Left ventricle myocardium superior (tissue), 1 donor: ENCODE measurements around the gene CFLAR. TPM values are rescaled to one million over a fixed set of nuclear protein-coding genes. Genes with fewer than 3 reads are reported as not detected.
"Not testable (repeated sequence)": the region's sequence is repeated elsewhere in the genome, so short reads cannot be mapped to it uniquely, and the experiment has no call there.

ENCODE experiments used
- ATAC-seq: fragments of 200-7000 bp; cut with Tn5 transposase; one replicate; pipeline ENCODE4 v1.9.1; 2020; ENCODE audit warnings: mild to moderate bottlenecking, moderate library complexity
- DNase-seq: peaks from one replicate; pipeline ENCODE4 v3.0.0-alpha.2; 2020
- intact Hi-C: fragments of 100-400 bp; cut with micrococcal nuclease; formaldehyde crosslinking; loops from one replicate; pipeline ENCODE4 v1.11.0; 2022
- total RNA-seq: library from RNA; stranded (reverse); fragmentation: NEBNext Ultra II Directional; extraction: Animal tissue kit (Norgen Biotek cat#: 25700); gene quantifications from one replicate; pipeline ENCODE4 v1.2.1, GENCODE V29; 2021
- donor health status: DM: no; HTN: yes; CAD: no; lungs with severe emphysema.

CFLAR gene
- total RNA-seq, 1 donor from 2014 or later: 252 TPM

- intact Hi-C loops: loop anchor here (10.0 kb wide), 1 partner anchor 54 kb away; the partner anchor contains the start of gene CFLAR
- DNase-seq, ATAC-seq: not testable (repeated sequence)
These were observed 52.5 kb downstream of the CFLAR start for GRCh38 chr2:201168496-201168895.

- ATAC-seq (peak; percentile 13), DNase-seq (no peak)
- intact Hi-C loops: no loop called here
These were observed 55.4 kb downstream of the CFLAR start for GRCh38 chr2:201171259-201171814.

- ATAC-seq (no peak), DNase-seq (no peak)
- intact Hi-C loops: no loop called here
These were observed 56.3 kb downstream of the CFLAR start for GRCh38 chr2:201172279-201172678.

DNA sequence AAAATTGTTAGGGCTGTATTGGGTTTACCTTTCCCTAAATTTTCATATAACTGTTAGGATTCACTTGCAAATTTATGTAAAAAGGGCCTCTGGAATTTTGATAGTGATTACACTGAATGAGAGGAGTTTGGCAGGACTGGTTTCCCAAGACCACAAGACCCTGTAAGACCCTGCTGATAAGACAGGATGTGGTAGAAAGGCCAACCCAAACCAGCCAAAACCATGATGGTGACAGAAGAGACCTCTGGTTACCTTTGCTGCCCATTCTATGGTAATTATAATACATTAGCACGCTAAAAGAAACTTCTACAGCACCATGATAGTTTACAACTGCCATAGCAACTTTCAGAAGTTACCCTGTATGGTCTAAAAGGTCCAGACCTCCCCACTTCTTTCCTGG, 58.7 kb downstream of the CFLAR start:
- no peak for DNase-seq
- intact Hi-C loops: loop anchor here (5.0 kb wide), 1 partner anchor 267 kb away; no protein-coding TSS in a partner anchor
- ATAC-seq: no peak

GRCh38 chr2:201176081-201176481, 60.1 kb downstream of the CFLAR start:
- no peak for DNase-seq

DNA sequence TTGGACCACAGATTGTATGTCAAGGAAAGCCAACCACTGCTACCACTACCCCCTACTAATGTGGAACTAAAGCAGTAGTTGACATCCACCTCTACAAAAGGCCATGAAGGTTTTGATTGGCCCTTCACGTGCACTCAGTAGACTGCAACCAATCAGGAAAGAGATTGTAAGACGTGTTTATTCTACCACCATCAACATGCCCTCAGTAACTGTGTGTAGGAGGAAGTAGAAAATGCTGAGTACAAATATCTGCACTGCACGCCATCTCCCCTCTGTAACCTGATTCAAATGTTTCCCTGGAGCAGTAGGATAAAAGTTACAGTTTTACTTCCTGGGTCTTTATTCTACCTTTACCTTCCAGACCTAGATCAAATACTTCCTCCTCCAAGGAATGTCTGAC, 64.0 kb downstream of the CFLAR start:
- ATAC-seq: peak; percentile 11
- no peak for DNase-seq
- intact Hi-C loops: no loop called here

More at GRCh38 chr2:201176081-201176481, 60.1 kb downstream of the CFLAR start:
- ATAC-seq: no peak
- intact Hi-C loops: loop anchor here (5.0 kb wide), 1 partner anchor 269 kb away; no protein-coding TSS in a partner anchor

DNA sequence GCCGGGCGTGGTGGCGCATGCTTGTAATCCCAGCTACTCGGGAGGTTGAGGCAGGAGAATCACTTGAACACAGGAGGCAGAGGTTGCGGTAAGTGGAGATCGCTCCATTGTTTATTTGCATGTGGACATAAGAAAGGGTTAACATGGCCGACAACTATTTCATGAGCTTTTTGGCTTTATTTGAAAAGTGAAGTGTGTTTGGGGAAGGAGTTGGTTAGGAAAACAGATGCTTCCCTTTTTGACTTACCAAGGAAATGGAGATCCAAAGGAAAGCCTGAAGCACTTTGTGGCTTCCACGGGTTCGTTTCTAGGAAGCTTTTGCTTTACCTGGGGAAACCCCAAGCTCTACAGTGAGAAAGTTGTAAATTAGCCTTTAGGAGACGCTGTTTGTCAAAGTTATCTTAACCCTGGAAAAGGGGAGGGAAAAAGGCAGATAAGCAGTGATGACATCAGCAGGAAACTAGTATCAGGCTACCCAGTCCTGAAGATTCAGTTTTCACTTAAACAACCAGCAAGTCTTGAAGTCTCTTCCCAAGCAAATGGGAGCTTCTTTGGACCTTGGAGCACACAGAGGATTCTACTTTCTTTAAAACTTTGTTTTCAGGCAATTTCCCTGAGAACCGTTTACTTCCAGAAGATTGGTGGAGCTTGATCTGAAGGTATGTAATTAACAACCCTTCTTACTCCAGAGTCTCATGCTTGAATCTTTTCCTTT, 66.8 kb downstream of the CFLAR start, which contains the start of gene CASP10:
Gene CASP10, plus strand, starts transcription at position 492 of the 715 bp plus-strand sequence. CDS start 2,637 bp downstream, outside the sequence.
- intact Hi-C loops: loop anchor here (2.0 kb wide), 1 partner anchor 50 kb away; no protein-coding TSS in a partner anchor
- no peak for DNase-seq
- ATAC-seq: peak; percentile 77

- ATAC-seq (peak; percentile 6), DNase-seq (no peak)
- intact Hi-C loops: loop anchor here (2.0 kb wide), 1 partner anchor 49 kb away; no protein-coding TSS in a partner anchor
These were observed 67.4 kb downstream of the CFLAR start for GRCh38 chr2:201183365-201183727.

GRCh38 chr2:201183835-201184234, 67.9 kb downstream of the CFLAR start:
- not testable (repeated sequence) for DNase-seq, ATAC-seq
- intact Hi-C loops: loop anchor here (2.0 kb wide), 1 partner anchor 49 kb away; no protein-coding TSS in a partner anchor

DNA sequence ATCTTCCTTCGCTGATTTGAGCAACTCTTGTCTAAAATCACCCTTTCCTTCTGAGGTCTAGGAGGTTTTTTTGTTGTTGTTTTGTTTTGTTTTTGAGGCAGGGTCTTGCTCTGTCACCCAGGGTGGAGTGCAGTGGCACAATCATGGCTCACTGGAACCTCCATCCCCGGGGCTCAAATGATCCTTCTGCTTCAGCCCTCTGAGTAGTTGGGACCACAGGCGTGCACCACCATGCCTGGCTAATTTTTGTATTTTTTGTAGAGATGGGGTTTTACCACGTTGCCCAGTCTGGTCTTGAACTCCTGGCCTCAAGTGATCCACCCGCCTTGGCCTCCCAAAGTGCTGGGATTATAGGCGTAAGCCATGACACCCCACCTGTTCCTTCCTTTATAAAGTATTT, 68.3 kb downstream of the CFLAR start:
- intact Hi-C loops, DNase-seq, ATAC-seq: not testable (repeated sequence)

DNA sequence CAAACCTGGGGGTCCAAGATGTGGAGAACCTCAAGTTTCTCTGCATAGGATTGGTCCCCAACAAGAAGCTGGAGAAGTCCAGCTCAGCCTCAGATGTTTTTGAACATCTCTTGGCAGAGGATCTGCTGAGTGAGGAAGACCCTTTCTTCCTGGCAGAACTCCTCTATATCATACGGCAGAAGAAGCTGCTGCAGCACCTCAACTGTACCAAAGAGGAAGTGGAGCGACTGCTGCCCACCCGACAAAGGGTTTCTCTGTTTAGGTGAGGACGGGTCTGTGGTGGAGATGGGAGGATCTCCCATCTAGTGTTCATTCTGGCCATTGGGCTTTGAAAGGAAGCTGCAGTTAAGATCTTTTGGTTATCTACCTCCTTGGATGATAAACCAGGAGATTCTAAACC, 69.9 kb downstream of the CFLAR start:
- no peak for DNase-seq
- no peak for ATAC-seq
- intact Hi-C loops: no loop called here

- intact Hi-C loops: no loop called here
- ATAC-seq: no peak
- no peak for DNase-seq
These were observed 71.0 kb downstream of the CFLAR start for GRCh38 chr2:201186982-201187381.

DNA sequence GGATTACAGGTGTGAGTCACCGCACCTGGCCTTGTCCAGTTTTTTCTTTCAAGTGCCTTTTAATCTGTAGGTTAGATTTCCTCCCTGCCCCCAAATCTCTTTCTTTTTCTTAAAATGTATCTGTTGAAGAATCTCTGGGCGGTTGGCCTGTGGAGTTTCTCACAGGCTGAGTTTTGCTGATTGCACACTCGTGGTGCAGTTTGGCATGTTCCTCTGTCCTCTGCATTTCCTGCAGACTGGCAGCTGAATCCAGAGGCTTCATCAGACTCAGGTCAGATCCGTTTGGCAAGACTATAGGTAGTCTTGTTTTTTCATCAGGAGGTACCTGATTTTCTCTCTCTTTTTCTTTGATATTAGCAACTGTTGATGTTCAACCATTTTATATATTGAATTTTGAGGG, 72.5 kb downstream of the CFLAR start:
- DNase-seq: no peak

DNA sequence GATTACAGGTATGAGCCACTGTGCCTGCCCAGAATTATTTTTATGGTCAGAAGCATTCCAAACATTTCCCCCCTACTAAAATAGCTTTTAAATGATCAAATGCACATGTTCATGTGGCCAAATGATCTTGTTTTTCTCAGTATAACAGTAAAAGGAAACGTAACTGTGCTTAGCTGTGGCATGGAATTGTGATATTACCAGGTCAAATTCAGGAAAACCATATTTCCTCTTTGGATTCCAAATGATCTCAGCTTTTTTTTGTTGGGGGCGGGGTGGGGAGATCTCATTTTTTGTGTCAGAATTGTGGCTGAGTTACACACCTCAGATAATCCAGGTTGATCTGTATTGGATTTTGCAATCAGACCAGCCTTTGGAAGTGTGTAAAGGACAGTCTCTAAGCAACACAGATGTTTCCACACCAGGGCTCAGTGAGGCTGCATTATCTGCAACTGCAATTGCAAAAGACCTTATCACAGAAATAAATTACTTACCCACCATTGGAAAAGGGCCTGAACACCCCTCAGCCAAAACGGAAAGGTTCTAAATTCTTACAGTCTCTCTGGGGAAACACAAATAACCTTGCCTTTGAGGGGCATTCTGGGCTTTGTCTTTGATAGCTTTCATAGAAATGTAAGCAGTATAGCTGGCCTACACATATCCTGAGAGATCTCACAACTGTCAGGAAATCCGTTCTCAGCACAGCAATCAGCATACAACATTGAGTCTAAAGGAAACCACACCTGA, 75.3 kb downstream of the CFLAR start:
- ATAC-seq: peak; percentile 85
- intact Hi-C loops: no loop called here
- DNase-seq: no peak

More for the DNA sequence above, 72.5 kb downstream of the CFLAR start:
- ATAC-seq: no peak
- intact Hi-C loops: no loop called here

DNA sequence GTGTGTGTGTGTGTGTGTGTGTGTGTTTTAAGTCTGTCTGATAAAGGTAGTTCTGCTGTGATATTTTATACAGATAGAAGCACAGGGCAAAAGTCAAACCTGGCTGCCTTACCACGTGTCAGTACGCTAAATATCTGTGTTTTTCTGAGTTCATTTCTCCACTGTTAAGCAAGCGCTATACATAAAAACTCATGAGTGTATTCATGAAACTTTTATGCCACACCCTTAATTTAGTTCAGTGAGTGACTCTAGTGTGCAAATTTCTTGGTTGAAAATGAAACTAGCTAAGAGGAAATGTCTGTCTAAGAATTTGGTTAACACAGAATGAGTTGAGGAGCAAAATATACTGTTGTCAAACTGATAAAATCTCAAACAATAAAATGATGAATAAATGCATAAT, 78.1 kb downstream of the CFLAR start:
- ATAC-seq (no peak), DNase-seq (no peak)
- intact Hi-C loops: no loop called here

DNA sequence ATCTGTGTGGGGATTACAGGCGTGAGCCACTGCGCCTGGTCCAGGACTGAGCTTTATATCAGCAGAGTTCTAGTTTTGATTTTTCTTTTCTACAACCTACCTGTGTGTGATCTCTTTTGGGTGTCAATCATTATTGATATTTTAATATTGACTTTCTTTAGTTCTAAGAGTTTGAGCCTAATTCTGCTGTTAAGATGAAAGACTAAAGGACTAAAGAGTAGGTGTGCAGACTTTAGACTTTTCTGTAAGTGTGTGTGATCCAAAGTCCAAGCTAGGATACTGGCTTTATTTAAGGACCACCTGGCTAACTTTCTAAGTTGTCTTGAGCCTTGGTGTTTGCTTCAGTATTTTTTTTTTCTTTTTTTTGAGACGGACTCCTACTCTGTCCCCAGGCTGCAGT, 79.4 kb downstream of the CFLAR start:
- intact Hi-C loops: no loop called here
- ATAC-seq: no peak
- DNase-seq: no peak

- ATAC-seq: no peak
- DNase-seq: no peak
- intact Hi-C loops: no loop called here
These were observed 80.0 kb downstream of the CFLAR start for GRCh38 chr2:201196003-201196402.

- ATAC-seq (no peak), DNase-seq (no peak)
- intact Hi-C loops: no loop called here
These were observed 80.8 kb downstream of the CFLAR start for GRCh38 chr2:201196803-201197202.

GRCh38 chr2:201197781-201198180, 81.8 kb downstream of the CFLAR start:
- ATAC-seq (no peak), DNase-seq (no peak)
- intact Hi-C loops: no loop called here

DNA sequence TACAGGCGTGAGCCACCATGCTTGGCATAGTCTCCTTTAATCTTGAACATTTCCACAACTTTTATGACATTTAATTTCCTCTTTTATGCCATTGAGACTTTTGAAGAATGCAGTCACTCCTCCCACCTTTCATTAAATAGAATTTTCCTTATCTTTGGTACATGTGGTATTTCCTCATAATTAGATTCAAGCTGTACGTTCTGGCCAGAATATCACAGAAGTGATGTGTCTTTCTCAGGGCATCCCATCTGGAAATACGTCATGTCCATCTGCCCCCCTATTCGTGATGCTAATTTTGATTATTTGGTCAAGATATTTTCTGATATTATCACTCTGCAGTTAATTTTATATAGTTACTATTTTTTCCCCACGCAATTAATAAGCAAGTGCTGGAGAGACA, 83.9 kb downstream of the CFLAR start:
- intact Hi-C loops: no loop called here
- no peak for ATAC-seq
- no peak for DNase-seq
